Esophagus muscularis mucosa (tissue), 3 donors: ENCODE results near the gene FKBP9.
"Not testable (repeated sequence)": the region's sequence is repeated elsewhere in the genome, so short reads cannot be mapped to it uniquely, and the experiment has no call there.

Experiments used
- POLR2A ChIP-seq: fragments of 450-650 bp; IDR thresholded peaks from one replicate; pipeline ENCODE4 v1.6.1; 2017; ENCODE audit warnings: antibody characterized with exemption, moderate library complexity, mild to moderate bottlenecking, low read depth
- TF ChIP-seq, protein P1 (sequence below), 3 experiments: fragments of 200-600 bp in 2 of 3; fragments of 450-650 bp in 1 of 3; sonication (generic) in 2 of 3; IDR thresholded peaks; one replicate each; pipeline ENCODE4 v1.5.1; 2017 to 2019; ENCODE audit warnings: antibody characterized with exemption in 3 of 3, mild to moderate bottlenecking in 2 of 3, moderate library complexity in 1 of 3

DNA sequence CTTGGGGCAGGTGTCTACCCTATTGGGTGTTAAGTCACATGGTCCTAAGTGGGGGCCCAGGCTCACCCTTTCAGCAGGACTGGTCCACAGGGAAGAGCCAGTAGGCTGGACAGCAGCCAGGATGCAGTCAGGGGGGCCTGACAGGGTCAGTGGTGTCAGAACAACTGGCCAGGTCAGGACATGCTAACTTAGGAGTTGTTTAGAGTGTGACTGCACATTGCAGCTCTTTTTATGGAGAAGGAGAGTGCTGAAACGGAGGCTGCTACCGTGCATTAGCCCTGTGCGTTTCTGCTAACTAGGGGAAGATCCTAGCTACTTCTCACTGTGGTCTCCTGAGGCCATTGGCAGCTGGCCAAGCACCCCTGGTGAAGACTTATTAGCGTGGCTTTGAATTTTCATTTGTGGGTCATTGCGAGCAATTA lies 6.7 kb downstream of the FKBP9 start:
- TF ChIP-seq, protein P1, sequence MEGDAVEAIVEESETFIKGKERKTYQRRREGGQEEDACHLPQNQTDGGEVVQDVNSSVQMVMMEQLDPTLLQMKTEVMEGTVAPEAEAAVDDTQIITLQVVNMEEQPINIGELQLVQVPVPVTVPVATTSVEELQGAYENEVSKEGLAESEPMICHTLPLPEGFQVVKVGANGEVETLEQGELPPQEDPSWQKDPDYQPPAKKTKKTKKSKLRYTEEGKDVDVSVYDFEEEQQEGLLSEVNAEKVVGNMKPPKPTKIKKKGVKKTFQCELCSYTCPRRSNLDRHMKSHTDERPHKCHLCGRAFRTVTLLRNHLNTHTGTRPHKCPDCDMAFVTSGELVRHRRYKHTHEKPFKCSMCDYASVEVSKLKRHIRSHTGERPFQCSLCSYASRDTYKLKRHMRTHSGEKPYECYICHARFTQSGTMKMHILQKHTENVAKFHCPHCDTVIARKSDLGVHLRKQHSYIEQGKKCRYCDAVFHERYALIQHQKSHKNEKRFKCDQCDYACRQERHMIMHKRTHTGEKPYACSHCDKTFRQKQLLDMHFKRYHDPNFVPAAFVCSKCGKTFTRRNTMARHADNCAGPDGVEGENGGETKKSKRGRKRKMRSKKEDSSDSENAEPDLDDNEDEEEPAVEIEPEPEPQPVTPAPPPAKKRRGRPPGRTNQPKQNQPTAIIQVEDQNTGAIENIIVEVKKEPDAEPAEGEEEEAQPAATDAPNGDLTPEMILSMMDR (IDR thresholded peaks at IDR 0.05) = not testable (repeated sequence)
- not testable (repeated sequence) for TF ChIP-seq POLR2A
